GM18505 (cell line): ENCODE data around the gene APH1B.
"Not testable (repeated sequence)": the region's sequence is repeated elsewhere in the genome, so short reads cannot be mapped to it uniquely, and the experiment has no call there.

Experiments
- ATAC-seq: cut with Tn5 transposase; IDR thresholded peaks from one replicate; pipeline ENCODE4 v1.9.1; 2021; ENCODE audit not compliant: unreplicated experiment
- POLR2A ChIP-seq: IDR thresholded peaks from 4 replicates; pipeline ENCODE4 v1.6.1; 2011; ENCODE audit warnings: borderline replicate concordance; ENCODE audit not compliant: insufficient read depth, insufficient read length; ENCODE audit errors: extremely low read depth

Gene APH1B

GRCh38 chr15:63338170-63338569 lies 60.8 kb downstream of the APH1B start:
- no peak for ATAC-seq
- TF ChIP-seq POLR2A, result no peak

- no peak for ATAC-seq
- TF ChIP-seq POLR2A, result no peak
Observed at GRCh38 chr15:63339006-63339766, 61.8 kb downstream of the APH1B start.

GRCh38 chr15:63339836-63340235 lies 62.4 kb downstream of the APH1B start:
- ATAC-seq, result no peak
- no peak for TF ChIP-seq POLR2A

DNA sequence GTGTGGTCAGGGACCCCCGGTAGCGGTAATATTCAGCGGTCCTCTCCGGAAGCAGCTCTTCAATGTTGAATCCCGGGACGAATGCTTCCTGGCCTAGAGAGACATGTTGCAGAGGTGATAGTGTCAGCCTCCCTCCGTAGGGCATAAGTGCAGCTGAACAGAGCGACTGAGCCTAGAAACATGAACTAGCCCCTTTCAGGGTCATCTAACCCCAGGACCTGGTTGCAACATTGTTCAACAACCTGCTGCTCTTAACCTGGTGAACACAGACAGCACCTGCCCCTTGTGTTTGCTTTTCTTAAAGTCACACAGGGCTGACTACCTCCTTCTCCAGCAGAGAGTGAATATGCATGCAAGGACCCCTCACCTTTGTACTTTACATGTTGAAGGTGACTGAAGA lies 62.9 kb downstream of the APH1B start:
- no peak for TF ChIP-seq POLR2A
- no peak for ATAC-seq

- ATAC-seq, result no peak
- TF ChIP-seq POLR2A, result no peak
Observed at GRCh38 chr15:63340878-63341277, 63.5 kb downstream of the APH1B start.

- ATAC-seq, result no peak
- TF ChIP-seq POLR2A, result no peak
Observed at GRCh38 chr15:63341898-63342297, 64.5 kb downstream of the APH1B start.

DNA sequence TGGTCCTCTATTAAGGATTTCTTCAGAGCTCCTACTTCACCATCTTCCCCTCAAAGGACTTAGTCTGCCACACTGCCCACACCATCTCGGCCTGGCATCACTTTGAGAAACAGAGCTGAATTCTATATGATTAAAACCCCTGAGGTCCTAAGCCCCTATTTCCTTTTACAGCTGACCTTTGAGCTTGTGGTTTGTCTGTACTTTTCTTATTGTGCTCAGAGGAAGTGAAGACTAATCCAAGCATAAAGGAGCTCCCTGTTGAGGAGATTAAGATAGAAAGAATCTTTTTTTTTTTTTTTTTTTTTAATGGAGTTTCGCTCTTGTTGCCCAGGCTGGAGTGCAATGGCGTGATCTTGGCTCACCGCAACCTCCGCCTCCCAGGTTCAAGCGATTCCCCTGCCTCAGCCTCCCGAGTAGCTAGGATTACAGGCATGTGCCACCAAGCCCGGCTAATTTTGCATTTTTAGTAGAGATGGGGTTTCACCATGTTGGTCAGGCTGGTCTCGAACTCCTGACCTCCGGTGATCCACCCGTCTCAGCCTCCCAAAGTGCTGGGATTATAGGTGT lies 65.7 kb downstream of the APH1B start:
- ATAC-seq, result not testable (repeated sequence)

DNA sequence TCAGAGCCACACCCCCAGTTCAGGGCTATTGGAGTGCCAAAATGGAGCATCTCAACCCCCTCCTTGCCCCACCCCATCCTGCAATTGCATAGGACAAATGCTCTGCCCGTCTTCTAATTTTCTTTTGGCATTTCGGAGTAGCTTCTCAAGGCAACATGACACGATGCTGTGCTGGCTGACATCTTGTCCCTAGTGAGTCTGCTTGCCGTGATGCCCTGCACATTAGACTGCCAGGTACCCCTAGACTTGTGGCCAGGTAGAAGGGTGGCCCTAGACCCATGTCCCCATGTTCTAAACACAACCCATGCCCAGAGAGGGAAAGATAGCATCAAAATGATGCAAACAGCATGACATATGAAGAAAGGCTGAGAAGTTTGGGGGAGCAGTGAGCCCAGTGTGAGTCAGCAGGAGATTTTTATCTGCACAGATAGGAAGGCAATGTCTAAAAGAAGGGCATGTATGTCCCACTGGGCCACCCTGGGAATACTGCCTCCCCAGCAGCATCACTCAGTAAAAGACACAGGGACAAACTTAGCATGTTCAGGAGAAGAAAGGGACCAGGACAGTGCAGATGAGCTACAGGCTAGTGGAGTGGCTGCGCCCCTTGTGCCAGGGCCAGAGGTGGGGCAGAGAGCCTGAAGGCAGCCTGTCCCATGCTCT lies 67.5 kb downstream of the APH1B start:
- TF ChIP-seq POLR2A, result no peak
- ATAC-seq, result no peak

DNA sequence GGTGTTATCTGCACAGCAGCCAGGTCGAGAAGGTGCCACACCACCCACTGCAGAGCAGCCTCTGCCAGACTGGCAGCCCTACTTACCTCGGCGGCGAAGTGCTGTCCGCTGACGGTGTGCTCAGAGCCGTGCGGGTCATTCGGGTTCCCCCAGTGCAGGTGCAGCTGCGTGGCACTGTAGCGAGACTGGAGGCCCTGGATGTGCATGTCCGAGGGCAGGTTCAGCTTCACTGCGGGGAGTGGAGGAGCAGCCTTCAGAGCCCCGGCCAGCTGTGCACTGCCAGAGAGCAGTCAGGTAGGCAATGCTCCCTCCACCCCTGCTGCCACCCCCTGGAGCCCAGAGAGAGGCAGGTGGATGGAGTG lies 68.0 kb downstream of the APH1B start:
- TF ChIP-seq POLR2A, result no peak
- ATAC-seq, result no peak

- ATAC-seq, result no peak
- TF ChIP-seq POLR2A, result no peak
Observed at GRCh38 chr15:63347074-63347857, 69.9 kb downstream of the APH1B start.

DNA sequence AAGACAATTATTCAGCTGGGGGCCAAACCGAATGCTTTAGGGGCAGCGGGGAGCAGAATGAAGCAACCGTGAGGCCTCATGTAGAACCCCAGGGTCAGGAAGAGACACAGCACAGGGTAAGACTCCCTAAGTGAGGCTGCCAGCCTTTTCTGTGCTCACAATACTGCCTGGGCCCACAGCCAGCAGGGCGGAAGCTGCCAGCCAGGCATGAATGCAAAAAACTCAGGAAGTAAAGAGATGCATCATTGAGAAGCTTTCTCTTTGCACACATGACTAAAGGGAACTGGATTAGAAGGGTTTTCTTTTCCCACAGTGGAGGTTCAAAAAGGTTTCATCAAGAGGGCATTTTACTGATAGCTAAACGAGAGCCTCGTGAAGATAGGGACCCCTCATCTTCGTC lies 71.0 kb downstream of the APH1B start:
- TF ChIP-seq POLR2A, result no peak
- no peak for ATAC-seq

DNA sequence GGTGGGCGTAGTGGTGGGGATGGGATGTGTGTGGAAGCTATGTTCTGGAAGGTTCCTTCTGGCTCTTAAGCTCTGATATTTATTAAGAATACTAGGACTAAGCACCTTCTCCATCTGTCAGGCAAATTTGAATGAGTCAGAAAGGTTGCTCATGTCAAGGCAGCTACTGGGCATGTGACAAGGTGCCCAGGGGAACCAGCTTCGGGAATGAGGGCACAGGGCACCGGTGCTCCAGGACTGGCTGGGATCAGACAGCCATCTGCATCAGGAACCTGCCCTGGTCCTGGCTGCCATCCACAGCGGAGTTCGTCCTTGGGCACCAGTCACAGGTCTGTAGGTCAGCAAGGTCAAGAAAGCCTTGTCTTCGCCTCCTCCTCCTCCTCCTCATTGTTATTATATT lies 71.8 kb downstream of the APH1B start:
- no peak for TF ChIP-seq POLR2A
- no peak for ATAC-seq

GRCh38 chr15:63349621-63350020 lies 72.2 kb downstream of the APH1B start:
- TF ChIP-seq POLR2A, result no peak
- ATAC-seq, result no peak

- no peak for ATAC-seq
Observed at GRCh38 chr15:63350178-63350621, 72.8 kb downstream of the APH1B start.

DNA sequence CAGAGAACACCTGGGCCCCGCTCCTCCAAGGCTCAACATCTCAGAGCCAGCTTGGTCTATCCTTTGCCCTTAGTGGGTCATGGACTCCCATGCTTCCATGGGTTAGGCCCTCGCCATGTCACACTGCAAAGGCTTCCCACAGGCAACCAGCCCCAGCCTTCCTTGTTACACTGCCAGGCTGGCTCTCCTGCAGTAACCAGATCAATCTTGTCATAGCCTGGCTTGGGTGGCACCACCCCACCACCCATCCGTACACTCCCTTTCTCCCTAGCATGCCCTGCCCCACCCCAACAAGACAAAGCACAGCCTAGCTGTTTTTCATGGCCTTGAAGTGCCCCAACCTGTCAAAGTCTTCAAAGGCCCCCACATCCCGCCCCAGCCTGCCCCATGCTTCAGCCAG lies 73.8 kb downstream of the APH1B start:
- ATAC-seq, result no peak
- TF ChIP-seq POLR2A, result no peak

More at GRCh38 chr15:63350178-63350621, 72.8 kb downstream of the APH1B start:
- no peak for TF ChIP-seq POLR2A
